Upper lobe of left lung (tissue), 6 donors: Measurements from ENCODE around the gene NOL4L. TPM values are rescaled to one million over a fixed set of nuclear protein-coding genes. Genes with fewer than 3 reads are reported as not detected.

ENCODE experiments used
- ATAC-seq, 2 donors: fragments of 200-7000 bp; cut with Tn5 transposase; one replicate each; pipeline ENCODE4 v1.9.1; 2022; ENCODE audit warnings: mild to moderate bottlenecking in 2 of 2, moderate library complexity in 2 of 2; ENCODE audit not compliant: low FRiP score in 2 of 2
- DNase-seq, 2 donors: peaks; one replicate each; pipeline ENCODE4 v3.0.0-alpha.2; 2019 to 2020
- H3K27ac ChIP-seq, 4 donors: fragments of 200-600 bp; sonication (generic); one replicate each; pipeline ENCODE4 v1.5.1; 2016 to 2019
- H3K27me3 ChIP-seq, 4 donors: fragments of 200-600 bp; sonication (generic); one replicate each; pipeline ENCODE4 v1.5.1; 2017 to 2019
- H3K36me3 ChIP-seq, 4 donors: fragments of 200-600 bp; sonication (generic); one replicate each; pipeline ENCODE4 v1.5.1; 2016 to 2019
- H3K4me1 ChIP-seq, 4 donors: fragments of 200-600 bp; sonication (generic); one replicate each; pipeline ENCODE4 v1.5.1; 2018 to 2019
- H3K4me3 ChIP-seq, 4 donors: fragments of 200-600 bp; sonication (generic); one replicate each; pipeline ENCODE4 v1.5.1; 2017 to 2019; ENCODE audit warnings: mild to moderate bottlenecking in 2 of 4, moderate library complexity in 1 of 4
- H3K9me3 ChIP-seq, 4 donors: fragments of 200-600 bp; sonication (generic); one replicate each; pipeline ENCODE4 v1.5.1; 2018 to 2019
- CTCF ChIP-seq, 6 experiments: fragments of 450-650 bp in 4 of 6; fragments of 200-600 bp in 2 of 6; sonication (generic) in 2 of 6; IDR thresholded peaks; one replicate each; pipeline ENCODE4 v1.5.1; 2016 to 2019; ENCODE audit warnings: antibody characterized with exemption in 6 of 6
- EP300 ChIP-seq, 4 donors: sonication (generic); formaldehyde crosslinking; IDR thresholded peaks; one replicate each; pipeline ENCODE4 v1.5.1; 2017; ENCODE audit warnings: antibody characterized with exemption in 4 of 4, control low read depth in 2 of 4
- POLR2A ChIP-seq, 4 donors: fragments of 450-650 bp; IDR thresholded peaks; one replicate each; pipeline ENCODE4 v1.5.1; 2016 to 2017; ENCODE audit warnings: antibody characterized with exemption in 4 of 4, mild to moderate bottlenecking in 2 of 4
- POLR2AphosphoS5 ChIP-seq, 2 donors: sonication (generic); formaldehyde crosslinking; IDR thresholded peaks; one replicate each; pipeline ENCODE4 v1.5.1; 2017; ENCODE audit warnings: antibody characterized with exemption in 2 of 2
- WGBS, 2 donors: methylation state at CpG; one replicate each; pipeline ENCODE4 v1.1.5; 2017 to 2018; 5-methylcytosine and 5-hydroxymethylcytosine counted together
- total RNA-seq, 6 donors: library from RNA; depleted of rRNA in 4 of 6; stranded (reverse); fragments of >200 nt in 4 of 6; gene quantifications; one replicate each; pipeline versions ENCODE4 v1.1.0 to v1.2.1, GENCODE V29; 2016 to 2021
- donor health status: DM: no; HTN: no; CAD: no; lungs with moderate emphysema.
- donor health status: DM: no; HTN: yes; CAD: no; lungs with severe emphysema.

NOL4L gene
- total RNA-seq, 6 donors from 2014 or later: 13.4 to 40.2 (median 19.0) TPM

- no peak for DNase-seq
- Histone ChIP-seq H3K4me3 (no peak overlapping the region), H3K9me3 (no peaks in the 10 kb centered on the region), H3K4me1 (peaks cover 16 to 34% (median 21%) of the 10 kb centered on the region in 4 donors), H3K27ac (no peak overlapping the region), H3K27me3 (peaks cover 0 to 30% (median 14%) of the 10 kb centered on the region in 4 donors), H3K36me3 (no peaks in the 10 kb centered on the region)
- WGBS, 2 donors: 53 to 57% methylated on average over 8 of the region's 8 CpGs
- TF ChIP-seq CTCF (IDR thresholded peaks at IDR 0.05) (no peak), POLR2AphosphoS5 (IDR thresholded peaks at IDR 0.05) (no peak), POLR2A (IDR thresholded peaks at IDR 0.05) (no peak), EP300 (IDR thresholded peaks at IDR 0.05) (no peak)
- ATAC-seq: no peak
Measured at GRCh38 chr20:32586291-32586690, 1.2 kb upstream of the NOL4L start.

DNA sequence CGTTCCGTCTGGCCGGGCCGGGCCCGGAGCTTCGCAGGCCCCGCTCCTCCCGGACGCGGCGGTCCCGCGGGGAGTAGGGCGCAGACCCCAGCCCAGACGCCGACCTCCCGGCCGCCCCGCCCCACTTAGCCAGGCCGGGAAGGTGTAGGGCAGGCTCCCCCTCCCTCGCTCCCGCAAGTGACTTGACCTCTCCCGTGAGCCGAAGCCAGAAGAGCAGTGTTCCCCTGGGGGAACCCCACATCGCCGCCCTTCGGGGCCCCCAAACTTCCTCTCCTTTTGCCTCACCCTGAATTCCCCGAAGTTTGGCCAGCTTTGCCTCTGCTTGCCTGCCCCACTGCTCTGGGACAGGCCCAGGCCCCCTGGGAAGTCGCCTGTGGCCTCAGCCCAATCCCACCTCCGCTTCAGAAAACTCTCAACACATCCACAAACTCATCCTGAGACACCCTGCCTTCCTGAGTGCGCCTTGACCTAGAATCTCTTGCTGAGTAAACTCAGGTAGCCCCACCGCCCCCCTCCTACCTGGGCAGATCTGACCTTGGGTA, 524 bp upstream of the NOL4L start:
- ATAC-seq (no peak), DNase-seq (no peak)
- WGBS, 2 donors: 25 to 43% methylated on average over 8 to 15 of the region's 32 CpGs
- peak overlapping the region in 3 of 4 donors; percentile 65 to 73 (median 68) for H3K4me3 ChIP-seq
- H3K4me1 ChIP-seq: peaks cover 16 to 34% (median 22%) of the 10 kb centered on the region in 4 donors
- no peaks in the 10 kb centered on the region for H3K36me3 ChIP-seq
- no peak for TF ChIP-seq EP300 (IDR thresholded peaks at IDR 0.05)
- no peak overlapping the region for H3K27ac ChIP-seq
- H3K9me3 ChIP-seq: no peaks in the 10 kb centered on the region
- peaks cover 0 to 30% (median 14%) of the 10 kb centered on the region in 4 donors for H3K27me3 ChIP-seq

- TF ChIP-seq EP300 (IDR thresholded peaks at IDR 0.05): no peak
- TF ChIP-seq CTCF (IDR thresholded peaks at IDR 0.05): no peak
- no peak for TF ChIP-seq POLR2AphosphoS5 (IDR thresholded peaks at IDR 0.05)
- no peak for TF ChIP-seq POLR2A (IDR thresholded peaks at IDR 0.05)
- WGBS, 2 donors: 0% methylated on average over 4 of the region's 52 CpGs; no CpG with 5 or more reads in 1 of the 2 donors
- no peaks in the 10 kb centered on the region for H3K9me3 ChIP-seq
- peaks cover 0 to 30% (median 14%) of the 10 kb centered on the region in 4 donors for H3K27me3 ChIP-seq
- H3K4me3 ChIP-seq: peak overlapping the region; percentile 65 to 73 (median 66)
- DNase-seq (no peak), ATAC-seq (peak in 1 of 2 donors; percentile 5)
- peaks cover 16 to 34% (median 22%) of the 10 kb centered on the region in 4 donors for H3K4me1 ChIP-seq
- H3K36me3 ChIP-seq: no peaks in the 10 kb centered on the region
- peak overlapping the region in 2 of 4 donors; percentile 21 to 80 for H3K27ac ChIP-seq
Measured at GRCh38 chr20:32583581-32584070, 1.5 kb downstream of the NOL4L start.

- peak overlapping the region; percentile 65 to 73 (median 66) for H3K4me3 ChIP-seq
- peaks cover 0 to 30% (median 14%) of the 10 kb centered on the region in 4 donors for H3K27me3 ChIP-seq
- WGBS, 2 donors: 16 to 46% methylated on average over 8 to 36 of the region's 91 CpGs
- H3K27ac ChIP-seq: peak overlapping the region in 3 of 4 donors; percentile 5 to 80 (median 21)
- DNase-seq: peak in 1 of 2 donors; percentile 87
- H3K36me3 ChIP-seq: no peaks in the 10 kb centered on the region
- H3K9me3 ChIP-seq: no peaks in the 10 kb centered on the region
- peaks cover 16 to 34% (median 22%) of the 10 kb centered on the region in 4 donors for H3K4me1 ChIP-seq
- TF ChIP-seq EP300 (IDR thresholded peaks at IDR 0.05) (no peak), POLR2A (IDR thresholded peaks at IDR 0.05) (no peak), POLR2AphosphoS5 (IDR thresholded peaks at IDR 0.05) (no peak), CTCF (IDR thresholded peaks at IDR 0.05) (no peak)
- ATAC-seq: peak in 1 of 2 donors; percentile 37
Measured at GRCh38 chr20:32582659-32583580, 2.2 kb downstream of the NOL4L start.
